Kidney tubule cell (primary cell): Measurements from ENCODE around the gene MYO19.
"Not testable (repeated sequence)": the region's sequence is repeated elsewhere in the genome, so short reads cannot be mapped to it uniquely, and the experiment has no call there.

ENCODE experiments used
- DNase-seq: peaks from one replicate; pipeline ENCODE4 v3.0.0-alpha.2; 2018; ENCODE audit warnings: low spot score

MYO19 gene

DNA sequence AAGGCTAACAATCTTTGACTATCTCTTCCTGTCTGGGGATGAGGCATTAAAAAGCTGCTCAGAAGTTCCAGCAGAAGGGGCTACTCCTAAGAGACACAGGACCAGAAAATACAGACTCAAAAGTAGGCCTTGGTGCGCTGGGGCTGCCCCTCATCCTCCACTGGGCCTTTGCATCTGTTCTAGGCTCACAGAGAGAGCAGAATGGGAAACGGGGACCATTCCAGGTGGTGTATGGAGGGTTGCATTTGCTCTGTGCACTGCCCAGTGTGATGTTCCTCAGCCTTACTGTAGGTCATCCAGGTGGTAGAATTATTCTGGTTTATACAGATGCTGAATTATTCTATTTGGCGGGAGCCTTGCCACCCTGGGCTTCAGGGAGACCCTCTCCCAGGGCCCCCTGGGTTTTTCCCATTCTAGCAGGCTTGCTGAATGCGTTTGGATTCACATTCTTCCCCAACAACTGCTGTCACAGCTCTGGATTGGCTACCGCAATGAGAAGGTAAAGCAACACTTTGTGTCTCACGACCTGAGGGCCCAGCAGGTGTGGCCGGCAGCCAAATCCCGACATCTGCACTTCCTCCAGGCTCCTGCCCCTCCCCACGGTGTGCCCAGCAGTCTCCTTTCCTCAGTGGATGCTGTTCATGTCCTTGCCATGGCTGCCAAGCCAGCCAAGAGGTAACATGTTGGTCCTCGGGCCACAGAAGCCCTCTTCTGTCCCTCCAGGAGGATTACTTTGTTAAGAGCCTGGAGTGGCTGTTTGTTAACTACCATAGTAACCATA lies 73.1 kb downstream of the MYO19 start:
- DNase-seq = no peak

DNA sequence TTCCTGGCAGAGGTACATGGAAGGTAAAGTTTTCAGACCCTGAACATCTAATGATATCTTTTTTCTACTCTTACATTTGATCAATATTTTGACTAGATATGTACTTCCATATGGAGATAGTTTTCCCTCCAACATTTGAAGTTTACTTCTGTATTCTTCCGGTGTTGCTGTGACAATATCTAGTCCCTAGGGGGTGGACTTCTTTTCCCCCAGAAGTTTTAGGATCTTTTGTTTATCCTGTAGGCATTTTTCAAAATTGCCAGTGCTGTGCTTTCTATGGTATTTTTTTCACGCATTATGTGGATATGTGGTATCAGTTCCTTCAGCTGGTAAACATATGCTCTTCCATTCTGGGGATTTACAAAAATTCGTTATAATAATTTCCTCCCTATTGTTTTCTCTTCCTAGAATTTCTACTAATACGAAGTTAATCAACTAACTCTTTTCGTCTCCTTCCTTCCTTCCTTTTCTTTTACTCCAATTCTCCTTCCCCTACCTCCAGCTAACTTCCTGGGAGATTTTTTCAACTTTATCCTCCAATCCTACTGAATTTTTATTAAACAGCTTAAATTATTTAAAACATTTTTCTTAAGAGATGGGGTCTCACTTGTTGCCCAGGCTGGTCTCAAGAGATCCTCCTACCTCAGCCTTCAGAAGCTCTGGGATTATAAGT lies 74.3 kb downstream of the MYO19 start:
- DNase-seq = no peak

DNA sequence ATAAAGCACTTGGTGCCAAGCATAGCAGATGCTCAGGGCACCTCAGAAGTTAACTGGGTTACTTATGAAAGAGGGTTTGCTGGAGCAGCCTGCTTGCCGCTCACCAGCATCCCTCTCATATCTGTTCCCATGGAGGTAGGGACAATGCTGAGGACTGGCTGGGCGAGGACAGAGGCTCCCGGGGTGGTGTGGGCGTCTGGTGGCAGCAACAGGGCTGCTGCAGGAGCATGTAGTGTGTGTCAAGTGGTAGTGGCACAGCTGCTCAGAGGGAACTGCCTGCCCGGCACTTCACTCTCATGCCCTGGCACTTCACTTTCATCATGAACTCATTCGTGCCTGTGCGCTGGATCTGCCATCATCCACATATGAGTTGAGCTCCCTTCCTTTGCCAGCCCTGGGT lies 75.1 kb downstream of the MYO19 start:
- DNase-seq = no peak

DNA sequence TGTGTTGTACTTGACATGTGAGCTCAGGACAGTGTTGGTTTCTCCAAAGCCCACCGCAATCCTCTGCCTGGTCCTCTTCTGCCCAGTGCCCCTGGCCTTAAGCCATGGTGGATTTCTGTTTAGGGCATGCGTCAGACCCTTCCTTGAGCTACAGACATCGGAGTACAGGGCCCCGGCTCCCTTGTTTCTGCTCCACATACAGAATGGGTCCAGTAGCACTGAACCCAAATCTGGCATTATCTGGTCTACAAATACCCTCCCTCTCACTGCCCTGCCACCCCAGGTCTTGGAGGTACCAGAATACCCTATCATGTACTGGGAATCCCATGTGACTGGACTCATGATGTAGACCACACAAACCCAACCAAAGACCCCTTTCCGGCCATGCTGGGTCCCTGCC lies 75.6 kb downstream of the MYO19 start:
- no peak for DNase-seq

DNA sequence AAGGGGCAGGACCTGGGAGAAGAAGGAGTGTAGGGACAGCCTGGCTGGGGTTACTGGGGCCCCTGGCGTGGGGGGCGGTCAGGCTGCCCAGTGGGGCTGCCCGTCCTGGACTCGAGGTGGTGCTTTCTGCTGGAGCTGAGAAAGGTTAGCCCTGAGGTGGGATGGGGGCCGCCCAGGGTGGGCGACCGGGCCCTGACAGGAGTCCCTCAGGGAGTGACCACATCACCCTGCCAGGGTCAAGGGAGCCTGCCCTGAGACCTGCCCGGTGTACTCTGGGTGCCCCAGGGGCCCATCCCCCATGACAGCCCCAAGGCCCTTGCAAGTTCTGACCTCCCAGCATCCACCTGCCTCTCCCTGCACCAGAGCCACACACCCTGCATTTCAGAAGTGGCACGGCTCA lies 77.0 kb downstream of the MYO19 start:
- DNase-seq = not testable (repeated sequence)

DNA sequence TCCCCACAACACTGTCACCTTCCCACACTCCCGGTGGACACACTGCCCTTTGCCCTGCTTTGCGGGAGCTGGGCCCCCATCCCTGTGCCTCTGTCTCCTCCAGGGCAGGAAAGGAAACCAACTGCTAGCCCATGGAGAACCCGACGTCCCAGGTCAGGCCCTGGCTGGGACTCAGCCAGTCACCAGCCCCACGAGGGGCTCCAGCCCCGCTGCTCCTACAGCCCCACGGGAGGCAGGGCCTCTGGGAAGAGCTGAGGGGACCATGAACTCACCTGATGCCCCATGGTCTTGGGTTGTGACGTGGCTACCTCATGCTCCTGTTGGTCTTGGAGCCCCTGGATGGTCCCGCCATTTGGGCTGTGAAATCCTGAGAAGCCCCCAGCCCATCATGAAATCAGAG lies 81.8 kb downstream of the MYO19 start:
- not testable (repeated sequence) for DNase-seq

DNA sequence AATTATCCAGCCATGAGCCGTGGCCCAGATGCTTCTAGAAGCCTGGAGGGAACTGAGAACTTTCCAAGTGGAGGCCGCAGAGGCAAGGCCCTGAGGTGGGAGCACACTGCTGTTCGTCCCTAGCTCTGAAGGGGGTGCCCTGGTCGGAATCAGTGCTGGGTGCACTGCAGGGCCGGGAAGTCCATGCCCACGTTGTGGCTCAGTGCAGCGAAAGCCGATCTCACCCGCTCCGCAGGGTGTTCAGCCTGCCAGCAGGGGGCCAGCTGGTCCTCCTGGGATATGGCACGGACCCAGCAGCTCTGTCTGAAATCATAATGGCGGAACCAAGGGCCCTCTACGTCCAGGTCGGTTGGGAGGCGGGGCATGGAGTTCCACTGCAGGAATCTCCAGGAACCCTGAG lies 84.7 kb downstream of the MYO19 start:
- not testable (repeated sequence) for DNase-seq
